HFFc6 (cell line): ENCODE measurements around the gene REEP1. TPM values are rescaled to one million over a fixed set of nuclear protein-coding genes. Genes with fewer than 3 reads are reported as not detected.

Source experiments
- DNase-seq: peaks from one replicate; pipeline ENCODE4 v3.0.0-alpha.2; 2018
- H3K27ac Mint-ChIP-seq: 2 replicates; pipeline ENCODE4 v1.8.0; 2020; ENCODE audit warnings: mild to moderate bottlenecking, mixed read lengths
- H3K27me3 Mint-ChIP-seq: 2 replicates; pipeline ENCODE4 v1.8.0; 2021; ENCODE audit warnings: mild to moderate bottlenecking, moderate library complexity, mixed read lengths; ENCODE audit not compliant: insufficient read depth
- H3K36me3 Mint-ChIP-seq: 2 replicates; pipeline ENCODE4 v1.8.0; 2021; ENCODE audit warnings: low read depth, mixed read lengths
- H3K4me1 Mint-ChIP-seq: 2 replicates; pipeline ENCODE4 v1.8.0; 2020; ENCODE audit warnings: low read depth, mixed read lengths
- H3K4me3 Mint-ChIP-seq: 2 replicates; pipeline ENCODE4 v1.8.0; 2020; ENCODE audit warnings: mild to moderate bottlenecking, moderate library complexity, mixed read lengths
- H3K9me3 Mint-ChIP-seq: 2 replicates; pipeline ENCODE4 v1.8.0; 2020; ENCODE audit warnings: mild to moderate bottlenecking, mixed read lengths
- CTCF ChIP-seq: fragments of 200-600 bp; sonication (generic); IDR thresholded peaks from 2 replicates; pipeline ENCODE4 v1.5.0; 2021; ENCODE audit warnings: antibody characterized with exemption, mild to moderate bottlenecking
- long read RNA-seq: library from polyadenylated mRNA; unstranded; transcript quantifications from one replicate; pipeline ENCODE4 v2.0.0, GENCODE V29; 2019
- total RNA-seq, 6 experiments: library from RNA; stranded (reverse); fragmentation: NEBNext Ultra II Directional; extraction: Animal tissue kit (Norgen Biotek cat#: 25700); gene quantifications; 2 replicates in 1 of 6; 3 replicates in 5 of 6; pipeline ENCODE4 v1.2.3, GENCODE V29; 2021

The REEP1 gene, protein sequence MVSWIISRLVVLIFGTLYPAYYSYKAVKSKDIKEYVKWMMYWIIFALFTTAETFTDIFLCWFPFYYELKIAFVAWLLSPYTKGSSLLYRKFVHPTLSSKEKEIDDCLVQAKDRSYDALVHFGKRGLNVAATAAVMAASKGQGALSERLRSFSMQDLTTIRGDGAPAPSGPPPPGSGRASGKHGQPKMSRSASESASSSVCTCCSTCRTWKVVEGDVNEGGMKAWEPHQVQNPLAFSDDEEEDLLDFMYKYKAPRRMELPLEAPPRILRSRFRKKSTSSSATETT
- under 1 TPM; 0.07 to 0.23 (median 0.15) TPM for total RNA-seq
- long read RNA-seq: 0 reads

GRCh38 chr2:86337244-86337835 is at the start of gene REEP1:
REEP1 (minus strand) TSS chr2:86337626; CDS start chr2:86337510, 116 bp downstream.
- H3K27ac Mint-ChIP-seq: no peak within 1 kb of the TSS
- no peak for TF ChIP-seq CTCF
- no peaks in the 10 kb centered on the region; the same call in 1 of the 2 replicates for H3K36me3 Mint-ChIP-seq
- H3K27me3 Mint-ChIP-seq: peaks cover 59% of the 10 kb centered on the region
- peak within 1 kb of the TSS; percentile 62 for H3K4me3 Mint-ChIP-seq
- H3K9me3 Mint-ChIP-seq: no peaks in the 10 kb centered on the region; the same call in 1 of the 2 replicates
- no peak for DNase-seq
- no peaks in the 10 kb centered on the region for H3K4me1 Mint-ChIP-seq

- peak; percentile 47 for DNase-seq
- no peak overlapping the region for H3K27ac Mint-ChIP-seq
- TF ChIP-seq CTCF: no peak
- no peaks in the 10 kb centered on the region for H3K9me3 Mint-ChIP-seq
- H3K4me3 Mint-ChIP-seq: no peak overlapping the region
- H3K27me3 Mint-ChIP-seq: peaks cover 14% of the 10 kb centered on the region
- peaks cover 9% of the 10 kb centered on the region; the same call in 1 of the 2 replicates for H3K4me1 Mint-ChIP-seq
- no peaks in the 10 kb centered on the region for H3K36me3 Mint-ChIP-seq
Measured at GRCh38 chr2:86383844-86384243, 46.4 kb upstream of the REEP1 start.

DNA sequence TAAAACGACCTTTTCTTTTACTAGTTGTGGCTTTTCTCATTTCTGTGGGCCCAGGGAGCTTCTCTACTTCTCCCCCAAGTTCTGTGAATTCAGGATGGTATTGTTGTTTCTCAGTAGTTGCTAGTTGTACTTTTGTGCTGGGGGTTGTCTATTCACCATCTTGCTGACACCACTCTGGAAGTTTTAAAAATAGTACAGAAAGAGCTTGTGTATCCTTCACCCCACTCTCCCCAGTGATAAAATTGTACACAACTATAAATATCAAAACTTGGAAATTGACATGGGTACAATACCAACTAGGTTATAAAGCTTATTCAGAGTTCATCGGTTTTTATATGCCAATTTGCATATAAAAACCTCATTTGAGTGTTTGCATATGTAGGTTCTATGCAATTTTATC is 45.3 kb upstream of the REEP1 start:
- H3K27ac Mint-ChIP-seq: no peak overlapping the region
- no peaks in the 10 kb centered on the region for H3K9me3 Mint-ChIP-seq
- peaks cover 21% of the 10 kb centered on the region for H3K27me3 Mint-ChIP-seq
- H3K4me1 Mint-ChIP-seq: peaks cover 9% of the 10 kb centered on the region; the same call in 1 of the 2 replicates
- H3K36me3 Mint-ChIP-seq: no peaks in the 10 kb centered on the region
- no peak for DNase-seq
- H3K4me3 Mint-ChIP-seq: no peak overlapping the region
- no peak for TF ChIP-seq CTCF

GRCh38 chr2:86382108-86382507 is 44.7 kb upstream of the REEP1 start:
- H3K4me3 Mint-ChIP-seq: no peak overlapping the region
- no peak for TF ChIP-seq CTCF

GRCh38 chr2:86378469-86378868 is 41.0 kb upstream of the REEP1 start:
- no peak overlapping the region for H3K27ac Mint-ChIP-seq
- H3K4me1 Mint-ChIP-seq: peaks cover under 1% of the 10 kb centered on the region; the same call in 1 of the 2 replicates
- no peak for TF ChIP-seq CTCF
- H3K27me3 Mint-ChIP-seq: peaks cover 22% of the 10 kb centered on the region
- H3K9me3 Mint-ChIP-seq: no peaks in the 10 kb centered on the region
- no peak overlapping the region for H3K4me3 Mint-ChIP-seq
- no peaks in the 10 kb centered on the region for H3K36me3 Mint-ChIP-seq
- DNase-seq: no peak

More at GRCh38 chr2:86382108-86382507, 44.7 kb upstream of the REEP1 start:
- H3K36me3 Mint-ChIP-seq: no peaks in the 10 kb centered on the region
- DNase-seq: no peak
- H3K4me1 Mint-ChIP-seq: peaks cover 9% of the 10 kb centered on the region; the same call in 1 of the 2 replicates
- no peaks in the 10 kb centered on the region for H3K9me3 Mint-ChIP-seq
- H3K27me3 Mint-ChIP-seq: peaks cover 22% of the 10 kb centered on the region
- no peak overlapping the region for H3K27ac Mint-ChIP-seq
